HPDE6-E6E7 (cell line): ENCODE results near the gene PRRX1.

Experiments
- DNase-seq: peaks from one replicate; pipeline ENCODE4 v3.0.0; 2011; ENCODE audit warnings: missing footprints; ENCODE audit errors: extremely low spot score

Gene PRRX1

GRCh38 chr1:170768929-170769328, 105.0 kb downstream of the PRRX1 start:
- DNase-seq = no peak

- DNase-seq = no peak
Observed at GRCh38 chr1:170769691-170770090, 105.8 kb downstream of the PRRX1 start.

- DNase-seq = no peak
Observed at GRCh38 chr1:170770254-170770653, 106.3 kb downstream of the PRRX1 start.

GRCh38 chr1:170776252-170776651, 112.3 kb downstream of the PRRX1 start:
- no peak for DNase-seq

GRCh38 chr1:170776777-170777176, 112.8 kb downstream of the PRRX1 start:
- DNase-seq = no peak
